Activated CD4-positive, alpha-beta T cell treated with anti-CD3 and anti-CD28 coated beads for 48 hours (primary cell): ENCODE data around the gene ASTN2.
"Not testable (repeated sequence)": the region's sequence is repeated elsewhere in the genome, so short reads cannot be mapped to it uniquely, and the experiment has no call there.

Source experiments
- DNase-seq: peaks from one replicate; pipeline ENCODE4 v3.0.0-alpha.2; 2020

ASTN2 gene

GRCh38 chr9:116465576-116466270, 949.1 kb downstream of the ASTN2 start:
- no peak for DNase-seq

GRCh38 chr9:116464987-116465571, 949.8 kb downstream of the ASTN2 start:
- DNase-seq: no peak

- no peak for DNase-seq
Measured at GRCh38 chr9:116464423-116464822, 950.4 kb downstream of the ASTN2 start.

- no peak for DNase-seq
Measured at GRCh38 chr9:116461632-116462031, 953.2 kb downstream of the ASTN2 start.

GRCh38 chr9:116460026-116460425, 954.8 kb downstream of the ASTN2 start:
- DNase-seq: no peak

GRCh38 chr9:116459576-116459975, 955.3 kb downstream of the ASTN2 start:
- DNase-seq: no peak

- no peak for DNase-seq
Measured at GRCh38 chr9:116456490-116457088, 958.3 kb downstream of the ASTN2 start.

- DNase-seq: not testable (repeated sequence)
Measured at GRCh38 chr9:116454539-116454938, 960.3 kb downstream of the ASTN2 start.

GRCh38 chr9:116453785-116454184, 961.1 kb downstream of the ASTN2 start:
- DNase-seq: no peak

GRCh38 chr9:116452634-116453033, 962.2 kb downstream of the ASTN2 start:
- no peak for DNase-seq

- no peak for DNase-seq
Measured at GRCh38 chr9:116452227-116452626, 962.6 kb downstream of the ASTN2 start.

GRCh38 chr9:116451500-116452115, 963.2 kb downstream of the ASTN2 start:
- DNase-seq: no peak

- no peak for DNase-seq
Measured at GRCh38 chr9:116450378-116451139, 964.3 kb downstream of the ASTN2 start.

- no peak for DNase-seq
Measured at GRCh38 chr9:116449949-116450348, 964.9 kb downstream of the ASTN2 start.

GRCh38 chr9:116448431-116448830, 966.4 kb downstream of the ASTN2 start:
- no peak for DNase-seq

GRCh38 chr9:116447934-116448333, 966.9 kb downstream of the ASTN2 start:
- no peak for DNase-seq

- DNase-seq: no peak
Measured at GRCh38 chr9:116442528-116442927, 972.3 kb downstream of the ASTN2 start.

GRCh38 chr9:116437411-116438370, 977.2 kb downstream of the ASTN2 start:
- DNase-seq: no peak

- DNase-seq: no peak
Measured at GRCh38 chr9:116436121-116436520, 978.7 kb downstream of the ASTN2 start.

- DNase-seq: no peak
Measured at GRCh38 chr9:116435706-116436105, 979.2 kb downstream of the ASTN2 start.

GRCh38 chr9:116434314-116434713, 980.5 kb downstream of the ASTN2 start:
- DNase-seq: no peak

GRCh38 chr9:116432051-116432450, 982.8 kb downstream of the ASTN2 start:
- no peak for DNase-seq
